ENCODE data around the gene CEP85.

The CEP85 gene

DNA sequence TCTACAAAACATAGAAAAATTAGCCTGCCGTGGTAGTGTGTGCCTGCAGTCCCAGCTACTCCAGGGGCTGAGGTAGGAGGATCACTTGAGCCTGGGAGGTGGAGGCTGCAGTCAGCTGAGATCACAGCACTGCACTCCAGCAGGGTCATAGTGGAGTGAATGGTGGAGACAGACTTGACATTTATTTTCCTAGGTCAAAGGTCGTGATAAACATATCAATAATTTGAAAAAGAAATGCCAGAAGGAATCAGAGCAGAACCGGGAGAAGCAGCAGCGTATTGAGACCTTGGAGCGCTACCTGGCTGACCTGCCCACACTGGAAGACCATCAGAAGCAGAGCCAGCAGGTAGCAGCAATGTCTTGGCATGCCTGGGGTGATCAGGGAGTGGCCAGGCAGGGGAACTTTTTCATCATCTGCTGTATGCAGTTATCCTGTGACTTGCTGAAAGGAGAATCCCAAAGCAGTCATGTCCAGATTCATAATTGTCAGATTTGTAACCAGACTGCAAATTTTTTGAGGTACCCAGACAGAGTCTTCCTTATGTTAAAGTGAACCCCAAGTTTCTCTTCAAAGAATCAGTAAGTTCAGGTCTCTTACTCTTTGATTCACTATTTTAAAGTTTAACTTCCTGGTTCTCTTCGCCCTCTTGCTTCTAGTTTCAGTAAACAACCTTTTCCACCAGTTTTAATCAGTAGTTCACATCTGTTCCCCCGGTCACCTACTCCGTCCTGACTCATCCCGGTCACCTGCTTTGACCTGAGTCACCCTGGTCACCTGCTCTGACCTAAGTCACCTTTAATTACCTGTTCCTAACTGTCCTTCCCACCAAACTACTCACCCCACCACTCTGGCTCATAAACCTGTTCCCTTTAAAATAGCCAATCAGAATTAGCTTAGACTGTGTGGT, 34.5 kb downstream of the CEP85 start:
- DNase-seq (ENCODE audit: low read depth), result no peak
- TF ChIP-seq, protein P1, sequence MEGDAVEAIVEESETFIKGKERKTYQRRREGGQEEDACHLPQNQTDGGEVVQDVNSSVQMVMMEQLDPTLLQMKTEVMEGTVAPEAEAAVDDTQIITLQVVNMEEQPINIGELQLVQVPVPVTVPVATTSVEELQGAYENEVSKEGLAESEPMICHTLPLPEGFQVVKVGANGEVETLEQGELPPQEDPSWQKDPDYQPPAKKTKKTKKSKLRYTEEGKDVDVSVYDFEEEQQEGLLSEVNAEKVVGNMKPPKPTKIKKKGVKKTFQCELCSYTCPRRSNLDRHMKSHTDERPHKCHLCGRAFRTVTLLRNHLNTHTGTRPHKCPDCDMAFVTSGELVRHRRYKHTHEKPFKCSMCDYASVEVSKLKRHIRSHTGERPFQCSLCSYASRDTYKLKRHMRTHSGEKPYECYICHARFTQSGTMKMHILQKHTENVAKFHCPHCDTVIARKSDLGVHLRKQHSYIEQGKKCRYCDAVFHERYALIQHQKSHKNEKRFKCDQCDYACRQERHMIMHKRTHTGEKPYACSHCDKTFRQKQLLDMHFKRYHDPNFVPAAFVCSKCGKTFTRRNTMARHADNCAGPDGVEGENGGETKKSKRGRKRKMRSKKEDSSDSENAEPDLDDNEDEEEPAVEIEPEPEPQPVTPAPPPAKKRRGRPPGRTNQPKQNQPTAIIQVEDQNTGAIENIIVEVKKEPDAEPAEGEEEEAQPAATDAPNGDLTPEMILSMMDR (conservative IDR thresholded peaks at IDR 0.05; ENCODE audit: low read depth, low read length), result no peak
- H3K4me3 ChIP-seq (ENCODE audit: low read depth, low read length), result no peak overlapping the region

DNA sequence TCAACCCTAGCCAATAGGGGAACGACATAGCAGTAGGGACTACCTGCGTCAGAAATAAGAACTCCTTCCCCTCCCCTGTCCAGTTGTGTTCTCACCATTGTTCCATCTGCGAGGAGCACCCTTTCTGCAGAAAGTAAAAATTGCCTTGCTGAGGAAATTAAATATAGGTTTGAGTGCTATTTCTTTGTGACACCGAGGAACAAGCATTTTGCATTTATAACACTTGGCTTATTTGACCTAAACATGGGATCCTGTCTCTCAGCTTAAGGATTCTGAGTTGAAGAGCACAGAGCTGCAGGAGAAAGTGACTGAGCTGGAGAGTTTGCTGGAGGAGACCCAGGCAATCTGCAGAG, 35.2 kb downstream of the CEP85 start:
- TF ChIP-seq, protein P1 (conservative IDR thresholded peaks at IDR 0.05; ENCODE audit: low read depth, low read length), result no peak
- no peak overlapping the region for H3K4me3 ChIP-seq (ENCODE audit: low read depth, low read length)
- DNase-seq (ENCODE audit: low read depth), result no peak

DNA sequence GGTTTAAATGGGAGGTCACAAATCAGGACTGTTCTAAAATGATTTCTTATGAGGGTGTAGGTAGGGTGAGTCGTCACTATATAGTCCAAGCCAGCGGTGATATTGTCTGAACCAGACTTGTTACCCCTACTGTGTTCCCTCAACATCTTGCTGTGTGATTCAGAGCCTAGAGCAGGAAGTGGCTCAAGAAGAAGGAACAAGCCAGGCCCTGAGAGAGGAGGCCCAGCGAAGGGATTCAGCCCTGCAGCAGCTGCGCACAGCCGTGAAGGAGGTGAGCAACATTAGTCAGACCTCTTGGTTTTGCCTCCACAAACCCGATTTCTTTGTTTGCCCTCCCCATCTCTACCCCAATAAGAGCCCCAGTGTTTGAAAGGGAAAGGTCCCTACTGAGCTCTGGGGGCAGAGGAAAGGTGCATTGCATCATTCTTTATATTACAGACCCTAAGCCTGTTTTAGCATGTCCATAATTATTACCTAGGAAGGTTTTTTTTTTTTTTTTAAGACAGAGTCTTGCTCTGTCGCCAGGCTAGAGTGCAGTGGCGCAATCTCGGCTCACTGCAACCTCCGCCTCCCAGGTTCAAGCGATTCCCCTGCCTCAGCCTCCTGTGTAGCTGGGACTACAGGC, 40.9 kb downstream of the CEP85 start:
- no peak overlapping the region for H3K4me3 ChIP-seq (ENCODE audit: low read depth, low read length)
- DNase-seq (ENCODE audit: low read depth), result peak; percentile 79
- TF ChIP-seq, protein P1 (conservative IDR thresholded peaks at IDR 0.05; ENCODE audit: low read depth, low read length), result no peak

DNA sequence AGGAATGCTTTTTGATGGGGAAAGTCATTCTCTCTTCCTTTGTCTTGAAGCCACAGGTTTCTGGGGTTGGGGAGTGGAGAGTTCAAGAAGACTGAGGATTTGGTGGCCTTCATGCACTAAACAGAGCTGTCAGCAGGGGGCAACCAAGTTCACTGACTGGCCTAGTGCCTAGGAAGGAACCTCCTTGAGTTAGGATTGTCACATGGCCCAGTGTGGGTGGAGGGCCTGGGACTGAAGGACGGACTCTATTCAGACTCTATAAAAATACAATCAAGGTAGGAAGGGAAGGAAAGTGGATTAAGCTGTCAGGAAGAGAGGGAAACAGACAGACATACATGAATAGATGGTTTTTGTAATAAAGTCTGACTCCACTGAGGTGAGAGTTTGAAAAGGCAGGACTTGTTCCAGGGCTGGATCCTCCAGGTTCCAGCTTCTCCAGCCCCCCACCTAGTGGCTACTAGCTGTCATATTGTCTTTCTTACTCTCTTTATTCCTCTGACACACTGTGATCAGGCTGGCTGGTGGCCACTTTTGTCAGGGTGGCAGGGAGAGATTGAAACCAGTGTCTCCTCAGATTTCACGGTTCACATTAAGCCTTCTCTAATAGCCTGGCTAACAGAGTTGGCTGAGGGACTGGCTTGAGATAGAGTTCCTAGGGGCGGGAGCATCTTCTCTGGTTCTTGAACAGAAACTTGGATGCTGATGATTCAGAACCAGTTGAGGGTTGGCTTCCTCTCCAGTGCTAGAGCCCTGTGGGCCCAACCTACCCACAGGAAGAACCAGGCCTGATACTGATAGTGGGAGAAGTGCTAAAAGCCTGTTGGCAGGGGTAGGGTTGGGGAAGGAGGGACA, 41.8 kb downstream of the CEP85 start:
- no peak overlapping the region for H3K4me3 ChIP-seq (ENCODE audit: low read depth, low read length)
- TF ChIP-seq, protein P1 (conservative IDR thresholded peaks at IDR 0.05; ENCODE audit: low read depth, low read length), result peak; percentile 77
- DNase-seq (ENCODE audit: low read depth), result peak; percentile 92

DNA sequence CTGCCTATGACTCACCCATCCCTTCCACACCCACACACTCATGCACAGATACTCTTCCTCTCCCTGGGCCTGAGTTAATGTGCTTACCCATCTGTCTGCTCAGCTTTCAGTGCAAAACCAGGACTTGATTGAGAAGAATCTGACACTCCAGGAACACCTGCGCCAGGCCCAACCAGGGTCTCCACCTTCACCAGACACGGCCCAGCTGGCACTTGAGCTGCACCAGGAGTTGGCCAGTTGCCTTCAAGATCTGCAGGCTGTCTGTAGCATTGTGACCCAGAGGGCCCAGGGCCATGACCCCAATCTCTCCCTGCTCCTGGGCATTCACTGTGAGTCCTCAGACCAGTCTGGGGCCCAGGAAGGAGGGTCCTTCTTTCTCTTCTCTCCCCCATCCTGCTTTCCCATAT, 42.4 kb downstream of the CEP85 start:
- TF ChIP-seq, protein P1 (conservative IDR thresholded peaks at IDR 0.05; ENCODE audit: low read depth, low read length), result no peak
- DNase-seq (ENCODE audit: low read depth), result no peak
- H3K4me3 ChIP-seq (ENCODE audit: low read depth, low read length), result no peak overlapping the region

DNA sequence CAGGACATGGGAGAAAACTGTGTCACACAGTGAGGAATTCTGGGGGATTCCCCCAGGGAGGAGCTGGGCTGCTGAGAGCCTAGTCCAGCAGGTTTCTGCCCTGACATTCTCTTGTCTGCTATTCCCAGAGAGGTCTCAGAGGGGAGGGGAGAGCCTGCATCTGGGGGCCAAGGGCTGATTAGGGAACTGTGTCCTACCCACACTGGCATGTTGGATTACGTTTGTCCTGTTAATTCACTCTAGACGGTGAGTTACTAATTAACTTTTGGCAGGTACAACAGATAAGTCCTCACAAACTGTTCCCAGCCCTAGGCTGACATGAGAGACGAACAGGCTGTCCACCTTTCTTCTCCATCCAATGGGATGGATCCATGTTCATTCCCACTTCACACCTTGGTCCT, 43.3 kb downstream of the CEP85 start:
- H3K4me3 ChIP-seq (ENCODE audit: low read depth, low read length), result no peak overlapping the region
- TF ChIP-seq, protein P1 (conservative IDR thresholded peaks at IDR 0.05; ENCODE audit: low read depth, low read length), result no peak
- no peak for DNase-seq (ENCODE audit: low read depth)

All from choroid plexus epithelial cell (primary cell).